HG03175 (cell line): ENCODE measurements around the gene SERINC2.
"Not testable (repeated sequence)": the region's sequence is repeated elsewhere in the genome, so short reads cannot be mapped to it uniquely, and the experiment has no call there.

Source experiments
- ATAC-seq: cut with Tn5 transposase; IDR thresholded peaks from one replicate; pipeline ENCODE4 v1.9.1; 2021; ENCODE audit warnings: mild to moderate bottlenecking, moderate library complexity; ENCODE audit not compliant: unreplicated experiment

The SERINC2 gene

DNA sequence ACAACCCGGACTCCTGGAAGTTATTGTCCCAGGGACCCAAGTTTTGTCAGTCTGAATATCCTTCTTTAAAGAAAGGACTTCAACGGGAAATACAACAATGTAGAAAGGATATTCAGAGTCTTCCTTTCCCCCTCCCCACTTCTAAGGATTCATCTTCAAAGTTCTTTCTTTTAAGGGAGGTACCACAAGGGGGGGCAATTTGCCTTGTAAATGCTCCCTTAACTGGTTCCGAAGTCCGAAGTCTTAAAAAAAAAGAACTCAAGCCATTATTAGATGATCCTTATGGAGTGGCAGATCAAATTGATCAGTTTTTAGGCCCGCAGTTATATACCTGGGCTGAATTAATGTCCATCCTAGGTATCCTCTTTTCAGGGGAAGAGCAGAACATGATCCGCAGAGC lies 47.0 kb downstream of the SERINC2 start:
- no peak for ATAC-seq

DNA sequence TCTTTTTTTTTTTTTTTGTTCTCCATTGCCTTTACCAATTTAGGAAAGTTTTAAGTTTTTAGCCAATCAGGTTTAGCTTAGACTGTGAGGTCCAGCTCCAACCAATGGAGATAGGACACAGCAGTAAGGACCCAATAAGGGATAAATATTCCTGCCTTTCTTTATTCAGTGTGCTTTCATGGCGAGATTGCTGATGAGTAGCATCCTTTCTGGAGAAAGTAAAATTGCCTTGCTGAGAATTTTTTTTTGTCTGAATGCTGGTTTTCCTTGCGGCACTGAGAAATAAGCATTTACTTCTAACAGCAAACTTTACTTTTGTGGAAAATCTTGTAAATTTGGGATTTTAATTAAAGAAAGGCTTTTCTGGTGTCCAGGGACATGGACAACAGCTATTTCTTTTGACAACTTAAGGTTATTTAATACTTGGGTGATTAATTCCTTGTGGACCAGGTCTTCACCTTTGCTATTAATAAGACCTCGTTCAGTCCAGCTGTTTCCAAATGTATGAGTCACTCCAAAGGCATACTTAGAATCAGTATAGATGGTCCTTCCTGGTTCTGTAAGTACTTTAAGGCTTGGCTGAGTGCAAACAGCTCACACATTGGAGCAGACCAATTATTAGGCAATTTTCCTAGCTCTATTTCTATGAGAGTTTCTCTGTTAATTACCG lies 54.1 kb downstream of the SERINC2 start:
- ATAC-seq = no peak

DNA sequence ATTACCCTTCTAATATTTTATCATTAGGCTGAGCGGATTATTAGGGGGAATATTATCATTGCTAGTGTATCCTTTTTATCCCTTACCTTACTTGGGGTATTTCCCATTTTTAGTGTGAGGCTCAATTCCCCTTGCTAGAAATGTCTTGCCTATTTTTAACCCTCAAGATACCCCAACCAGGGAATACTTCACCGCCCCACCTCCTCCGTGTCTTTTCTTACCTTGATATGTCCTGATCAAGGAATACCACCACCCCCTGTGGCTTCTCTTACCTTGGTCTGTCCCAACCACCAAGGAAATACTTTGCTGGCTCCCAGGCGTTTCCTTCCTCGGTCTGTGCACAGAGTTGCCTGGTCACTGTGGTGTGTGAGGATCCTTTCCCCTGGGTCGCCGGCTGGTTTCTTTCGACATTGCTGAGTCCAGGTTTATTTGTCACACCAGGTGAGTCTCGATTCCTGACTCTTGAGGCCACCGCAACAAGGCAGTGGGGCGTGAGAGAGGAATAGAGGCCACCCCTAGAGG lies 57.8 kb downstream of the SERINC2 start:
- ATAC-seq = no peak

DNA sequence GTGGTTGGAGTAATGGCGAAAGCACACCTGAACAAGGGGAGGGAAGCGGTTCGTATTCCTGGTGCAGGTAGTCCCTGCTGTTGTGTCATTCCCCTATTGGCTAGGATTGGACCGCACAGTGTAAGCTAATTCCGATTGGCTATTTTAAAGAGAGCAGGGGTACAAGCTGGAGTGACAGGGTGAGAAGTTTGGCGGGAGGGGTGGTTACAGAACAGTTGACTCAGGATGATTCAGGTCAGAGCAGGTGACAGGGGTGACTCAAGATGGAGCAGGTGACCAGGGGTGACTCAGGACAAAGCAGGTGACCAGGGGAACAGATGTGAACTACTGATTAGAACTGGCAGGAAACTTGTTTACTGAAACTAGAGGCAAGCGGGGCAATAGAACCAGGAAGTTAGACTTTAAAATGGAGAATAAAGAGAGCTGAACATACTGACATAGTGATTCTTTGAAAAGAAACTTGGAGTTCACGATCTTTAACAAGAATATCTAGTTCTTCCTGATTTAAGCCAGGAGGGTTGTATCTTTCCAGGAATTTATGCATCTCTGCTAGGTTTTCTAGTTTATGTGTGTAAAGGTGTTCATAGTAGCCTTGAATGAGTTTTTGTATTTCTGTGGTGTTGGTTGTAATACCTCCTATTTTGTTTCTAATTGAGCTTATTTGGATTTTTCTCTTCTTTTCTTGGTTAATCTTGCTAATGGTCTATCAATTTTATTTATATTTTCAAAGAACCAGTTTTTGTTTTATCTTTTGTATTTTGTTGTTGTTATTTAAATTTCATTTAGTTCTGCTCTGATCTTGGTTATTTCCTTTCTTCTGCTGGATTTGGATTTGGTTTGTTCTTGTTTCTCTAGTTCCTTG lies 58.7 kb downstream of the SERINC2 start:
- not testable (repeated sequence) for ATAC-seq

DNA sequence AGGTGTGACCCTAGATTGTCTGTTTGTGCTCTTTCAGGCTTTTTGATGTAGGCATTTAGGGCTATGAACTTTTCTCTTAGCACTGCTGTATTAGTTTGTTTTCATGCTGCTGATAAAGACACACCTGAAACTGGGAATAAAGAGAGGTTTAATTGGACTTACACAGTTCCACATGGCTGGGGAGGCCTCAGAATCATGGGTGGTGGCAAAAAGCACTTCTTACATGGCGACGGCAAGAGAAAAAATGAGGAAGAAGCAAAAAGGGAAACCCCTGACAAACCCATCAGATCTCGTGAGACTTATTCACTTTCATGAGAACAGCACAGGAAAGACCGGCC lies 59.3 kb downstream of the SERINC2 start:
- ATAC-seq = not testable (repeated sequence)

DNA sequence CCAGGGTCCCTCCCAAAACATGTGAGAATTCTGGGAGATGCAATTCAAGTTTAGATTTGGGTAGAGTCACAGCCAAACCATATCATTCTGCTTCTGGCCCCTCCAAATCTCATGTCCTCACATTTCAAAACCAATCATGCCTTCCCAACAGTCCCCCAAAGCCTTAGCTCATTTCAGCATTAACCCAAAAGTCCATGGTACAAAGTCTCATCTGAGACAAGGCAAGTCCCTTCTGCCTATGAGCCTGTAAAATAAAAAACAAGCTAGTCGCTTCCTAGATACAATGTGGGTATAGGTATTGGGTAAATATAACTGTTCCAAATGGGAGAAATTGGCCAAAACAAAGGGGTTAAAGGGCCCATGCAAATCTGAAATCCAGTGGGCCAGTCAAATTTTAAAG lies 59.7 kb downstream of the SERINC2 start:
- not testable (repeated sequence) for ATAC-seq

DNA sequence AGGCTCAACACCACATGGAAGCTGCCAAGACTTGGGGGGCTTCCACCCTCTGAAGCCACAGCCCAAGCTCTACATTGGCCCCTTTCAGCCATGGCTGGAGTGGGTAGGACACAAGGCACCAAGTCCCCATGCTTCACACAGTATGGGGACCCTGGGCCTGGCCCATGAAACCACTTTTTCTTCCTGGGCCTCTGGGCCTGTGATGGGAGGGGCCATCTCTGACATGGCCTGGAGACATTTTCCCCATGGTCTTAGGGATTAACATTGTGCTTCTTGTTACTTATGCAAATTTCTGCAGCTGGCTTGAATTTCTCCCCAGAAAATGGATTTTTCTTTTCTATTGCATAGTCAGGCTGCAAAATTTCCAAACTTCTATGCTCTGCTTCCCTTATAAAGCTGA lies 60.5 kb downstream of the SERINC2 start:
- not testable (repeated sequence) for ATAC-seq

DNA sequence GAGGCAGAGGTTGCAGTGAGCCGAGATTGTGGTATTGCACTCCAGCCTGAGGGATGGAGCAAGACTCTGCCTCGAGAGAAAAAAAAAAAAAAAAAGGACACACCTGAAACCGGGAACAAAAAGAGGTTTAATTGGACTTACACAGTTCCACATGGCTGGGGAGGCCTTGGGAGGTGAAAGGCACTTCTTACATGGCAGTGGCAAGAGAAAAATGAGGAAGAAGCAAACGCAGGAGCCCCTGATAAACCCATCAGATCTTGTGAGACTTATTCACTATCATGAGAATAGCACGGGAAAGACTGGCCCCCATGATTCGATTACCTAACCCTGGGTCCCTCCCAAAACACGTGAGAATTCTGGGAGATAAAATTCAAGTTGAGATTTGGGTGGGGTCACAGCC lies 61.6 kb downstream of the SERINC2 start:
- not testable (repeated sequence) for ATAC-seq

DNA sequence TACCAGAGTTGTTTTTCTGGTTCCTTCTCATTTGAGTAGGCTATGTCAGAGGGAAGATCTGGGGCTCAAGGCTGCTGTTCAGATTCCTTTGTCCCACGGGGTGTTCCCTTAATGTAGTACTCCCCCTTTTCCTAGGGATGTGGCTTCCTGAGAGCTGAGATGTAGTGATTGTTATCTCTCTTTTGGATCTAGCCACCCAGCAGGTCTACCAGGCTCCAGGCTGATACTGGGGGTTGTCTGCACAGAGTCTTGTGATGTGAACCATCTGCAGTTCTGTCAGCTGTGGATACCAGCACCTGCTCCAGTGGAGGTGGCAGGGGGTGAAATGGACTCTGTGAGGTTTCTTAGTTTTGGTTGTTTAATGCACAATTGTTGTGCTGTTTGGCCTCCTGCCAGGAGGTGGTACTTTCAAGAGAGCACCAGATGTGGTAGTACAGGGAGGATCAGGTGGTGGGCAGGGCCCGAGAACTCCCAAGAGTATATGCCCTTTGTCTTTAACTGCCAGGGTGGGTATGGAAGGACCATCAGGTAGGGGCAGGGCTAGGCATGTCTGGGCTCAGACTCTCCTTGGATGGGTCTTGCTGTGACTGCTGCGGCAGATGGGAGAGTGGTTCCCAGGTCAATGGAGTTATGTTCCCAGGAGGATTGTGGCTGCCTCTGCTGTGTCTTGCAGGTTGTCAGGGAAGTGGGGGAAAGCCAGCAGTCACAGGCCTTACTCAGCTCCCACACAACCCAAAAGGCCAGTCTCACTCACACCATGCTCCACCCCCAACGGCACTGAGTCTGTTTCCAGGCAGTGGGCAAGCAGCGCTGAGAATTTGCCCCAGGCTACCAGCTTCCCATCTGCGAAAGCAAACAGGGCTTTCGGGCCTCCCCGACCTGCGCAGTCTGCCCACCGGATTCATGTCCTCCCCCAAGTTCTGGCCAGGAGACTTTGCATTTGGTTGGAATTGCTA lies 64.2 kb downstream of the SERINC2 start:
- ATAC-seq = no peak

DNA sequence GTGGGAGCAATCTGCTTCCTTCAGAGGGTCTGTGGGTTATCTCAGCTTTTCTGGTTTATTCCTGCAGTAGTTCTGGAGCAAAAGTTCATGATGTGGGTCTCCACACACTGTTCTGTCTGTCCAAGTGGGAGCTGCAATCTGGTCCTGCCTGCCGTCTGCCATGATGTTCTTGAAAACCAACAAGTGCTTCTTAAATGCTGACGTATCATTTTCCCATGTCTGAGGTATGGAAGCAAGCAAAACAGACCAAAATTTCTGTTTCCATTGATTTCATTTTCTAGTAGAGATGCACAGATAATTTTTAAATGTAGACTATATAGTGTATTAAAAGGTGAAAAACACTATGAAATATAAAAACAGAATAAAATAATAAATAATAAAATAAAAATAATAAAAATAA lies 65.2 kb downstream of the SERINC2 start:
- no peak for ATAC-seq

DNA sequence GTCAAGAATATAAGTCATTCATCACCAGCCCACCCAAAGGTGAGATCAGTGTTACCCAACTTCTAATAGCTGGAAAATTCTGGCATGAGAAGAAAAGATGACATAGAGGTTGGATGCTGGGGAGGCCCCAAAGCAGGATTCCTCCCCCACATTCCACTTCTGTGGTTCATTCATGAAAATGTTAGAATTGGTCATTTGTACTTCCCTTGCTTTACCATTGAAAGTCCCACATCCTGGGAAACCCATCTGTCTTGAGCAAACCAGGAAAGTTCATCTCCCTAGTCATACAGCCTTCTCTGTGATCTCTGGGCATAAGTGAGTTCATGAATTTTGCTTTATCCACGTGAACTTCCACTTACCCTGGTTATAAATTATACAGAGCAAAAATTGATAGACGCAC lies 66.8 kb downstream of the SERINC2 start:
- no peak for ATAC-seq

DNA sequence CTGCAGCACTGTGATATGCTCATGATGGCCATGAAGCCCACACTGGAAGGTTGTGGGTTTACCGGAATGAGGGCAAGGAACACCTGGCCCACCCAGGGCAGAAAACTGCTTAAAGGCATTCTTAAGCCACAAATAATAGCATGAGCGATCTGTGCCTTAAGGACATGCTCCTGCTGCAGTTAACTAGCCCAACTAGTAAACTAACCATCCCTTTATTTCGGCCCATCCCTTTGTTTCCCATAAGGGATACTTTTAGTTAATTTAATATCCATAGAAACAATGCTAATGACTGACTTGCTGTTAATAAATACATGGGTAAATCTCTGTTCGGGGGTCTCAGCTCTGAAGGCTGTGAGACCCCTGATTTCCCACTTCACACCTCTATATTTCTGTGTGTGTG lies 67.4 kb downstream of the SERINC2 start:
- not testable (repeated sequence) for ATAC-seq

DNA sequence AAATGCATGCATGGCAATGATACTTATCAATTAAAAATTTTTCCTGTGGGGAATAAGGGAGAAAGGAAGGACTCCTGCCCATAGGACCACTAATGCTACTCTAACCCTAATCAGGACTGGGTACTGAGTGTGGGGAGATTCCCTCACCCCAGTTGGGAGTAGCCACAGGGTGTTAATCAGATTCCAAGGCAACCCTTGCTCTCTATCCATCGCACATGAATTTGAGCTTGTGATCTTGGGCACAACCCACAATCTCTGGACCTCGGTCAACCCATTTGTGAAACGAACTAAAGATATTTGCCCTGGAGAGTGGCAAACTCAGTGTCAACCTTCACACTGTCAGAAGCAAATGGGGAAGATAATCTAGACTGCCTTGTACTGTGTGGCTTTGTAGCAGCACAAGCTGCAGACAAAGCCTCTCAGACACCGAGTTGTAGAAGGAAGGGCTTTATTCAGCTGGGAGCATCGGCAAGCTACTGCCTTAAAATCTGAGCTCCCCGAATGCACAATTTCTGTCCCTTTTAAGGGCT lies 69.5 kb downstream of the SERINC2 start:
- peak; percentile 37 for ATAC-seq

DNA sequence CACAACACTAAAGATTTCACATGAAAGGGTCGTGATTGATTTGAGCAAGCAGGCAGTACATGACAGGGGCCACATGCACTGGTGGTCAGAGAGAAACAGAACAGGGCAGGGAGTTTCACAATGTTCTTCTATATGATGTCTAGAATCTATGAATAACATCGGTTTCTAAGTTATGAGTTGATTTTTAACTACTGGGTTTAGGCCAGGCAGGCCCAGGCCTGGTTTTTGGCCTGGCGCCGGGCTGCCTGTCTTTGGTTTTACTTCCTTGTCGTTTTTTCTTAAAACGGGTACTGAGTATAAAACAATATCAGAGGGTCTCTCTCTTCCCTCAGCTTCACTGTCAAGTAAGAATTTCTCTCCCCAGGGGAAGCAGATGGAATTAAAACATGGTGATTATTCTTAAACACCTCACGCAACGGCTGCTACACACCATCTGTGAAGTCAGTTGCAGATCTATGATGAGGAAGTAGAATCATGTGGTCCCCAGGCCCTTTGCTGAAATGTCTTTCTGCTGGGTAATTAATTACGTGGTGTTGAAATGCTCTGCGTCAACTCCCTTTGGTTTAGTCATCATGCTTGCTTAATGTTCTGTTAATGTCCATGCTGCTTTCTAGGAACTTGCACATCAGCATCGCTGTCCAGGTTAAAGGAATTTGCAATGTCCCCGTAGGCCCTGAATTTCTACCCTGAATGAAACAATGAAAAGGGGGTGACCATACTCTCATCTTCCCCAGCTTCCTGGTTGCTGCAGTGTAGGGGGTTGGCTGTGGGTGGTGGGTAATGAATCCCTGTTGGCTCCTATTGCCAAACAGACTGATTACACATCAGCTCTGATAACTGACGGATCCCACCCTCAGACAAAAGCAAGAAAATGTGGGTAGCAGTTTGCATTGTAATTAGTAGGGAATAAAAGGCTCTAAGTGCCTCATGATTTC lies 70.3 kb downstream of the SERINC2 start:
- peak; percentile 83 for ATAC-seq
